ENCODE measurements around the gene IGF2.

The IGF2 gene

DNA sequence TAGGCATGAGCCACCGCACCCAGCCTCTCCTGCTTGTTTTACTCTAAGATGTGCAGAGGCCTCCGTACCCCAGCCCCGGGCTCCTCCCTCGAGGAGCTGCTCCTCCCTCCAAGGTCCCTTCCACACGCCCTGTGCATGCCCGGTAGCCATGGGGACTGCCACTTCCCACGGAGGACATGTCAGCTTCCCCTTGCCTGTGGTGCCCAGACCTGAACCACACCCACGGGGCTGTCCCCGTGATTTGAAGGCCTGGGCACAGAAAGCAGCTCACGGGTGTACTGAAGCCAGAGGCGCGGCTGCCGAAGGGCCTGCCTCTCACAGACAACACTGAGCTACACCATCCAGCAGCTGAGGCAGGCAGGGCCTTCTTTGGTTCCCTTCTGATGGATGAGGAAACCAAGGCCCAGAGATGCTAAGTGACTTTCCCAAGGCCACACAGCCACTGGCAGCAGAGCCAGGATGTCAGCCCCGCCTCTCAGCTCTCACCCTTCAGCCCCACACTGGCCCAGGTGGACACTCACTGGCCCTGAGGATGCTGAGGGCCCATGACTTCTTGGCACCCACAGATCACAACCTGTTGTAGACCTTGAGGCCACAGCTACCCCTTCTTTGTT, 14.5 kb upstream of the IGF2 start:
- no peak for DNase-seq

DNA sequence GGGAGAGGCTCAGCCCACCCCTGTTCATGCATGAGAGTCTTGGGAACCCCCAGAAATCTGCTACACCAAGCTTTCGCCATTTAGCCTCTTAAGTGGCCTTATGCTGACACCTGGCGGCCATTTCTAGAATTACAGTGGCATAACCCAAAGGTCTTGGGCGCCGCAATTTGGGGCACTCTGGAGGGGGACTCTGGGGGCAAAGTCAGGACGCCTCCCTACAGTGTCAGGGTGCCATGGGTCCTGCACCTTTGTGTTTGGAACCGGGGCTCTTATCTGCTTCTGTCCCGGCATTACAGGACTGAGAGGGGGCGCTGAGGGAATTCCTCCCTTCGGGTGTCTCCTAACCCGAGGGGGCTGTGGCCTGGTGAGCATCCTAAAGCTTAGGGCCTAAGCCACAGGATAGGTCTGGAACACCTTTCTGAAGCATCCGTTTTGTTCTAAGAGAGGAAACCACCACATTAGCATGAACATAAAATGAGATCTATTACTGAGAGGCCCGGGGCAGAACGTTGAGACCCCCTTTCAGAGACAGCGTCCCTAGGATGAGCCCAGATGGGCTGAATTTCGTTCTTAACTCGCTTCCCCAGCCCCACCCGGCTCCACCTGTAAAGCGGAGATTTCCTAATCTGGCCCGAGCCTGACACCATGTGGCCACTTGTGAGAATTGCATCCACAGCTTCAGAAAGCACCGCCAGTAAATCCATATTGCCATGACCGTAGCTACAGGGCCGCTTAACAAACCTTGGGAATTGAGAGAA, 12.5 kb upstream of the IGF2 start:
- peak; percentile 82 for DNase-seq

DNA sequence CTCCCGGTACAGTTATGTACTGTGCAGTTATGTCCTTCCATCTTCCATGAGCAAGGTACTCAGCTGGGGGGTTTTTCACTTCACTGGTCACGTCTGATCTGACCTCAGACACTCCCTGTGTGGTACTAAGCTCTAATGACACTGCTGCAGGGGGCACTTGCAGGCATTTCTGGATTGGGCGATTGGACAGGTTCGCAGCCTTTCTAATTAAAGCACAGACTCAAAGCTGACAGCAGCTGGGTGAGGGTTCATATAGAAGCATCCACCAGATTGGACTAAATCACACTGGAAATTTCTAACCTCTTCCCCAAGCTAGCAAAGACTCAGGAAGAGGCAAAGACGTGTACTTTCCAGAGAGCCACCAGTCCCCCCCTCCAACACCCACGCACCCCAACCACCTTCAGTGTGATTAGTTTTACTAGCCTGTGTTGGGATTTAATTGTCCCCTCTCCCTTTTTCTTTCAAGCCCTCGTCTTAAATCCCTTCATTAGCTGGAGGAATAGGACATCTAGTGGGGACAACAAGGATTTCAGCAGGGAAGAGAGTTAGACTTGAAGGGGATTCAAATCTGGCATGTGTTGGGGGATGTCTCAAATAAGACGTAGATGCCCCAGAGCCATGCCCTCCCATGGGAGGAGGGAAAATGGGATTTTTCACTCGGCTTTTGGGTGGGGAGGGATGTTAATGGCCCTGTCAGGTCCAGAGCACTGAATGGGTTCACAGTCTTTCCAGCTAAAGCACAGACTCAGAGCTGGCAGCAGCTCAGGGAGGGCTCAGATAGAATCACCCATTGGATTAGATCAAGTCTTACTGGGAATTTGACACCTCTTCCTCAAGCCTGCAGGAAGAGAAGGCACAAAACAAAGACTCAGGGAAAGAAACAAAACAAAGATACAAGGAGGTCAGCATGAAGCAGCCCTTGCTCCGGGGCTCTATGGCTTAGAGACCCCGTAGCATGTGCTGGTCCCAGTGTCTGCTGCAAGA, 11.0 kb upstream of the IGF2 start:
- DNase-seq: no peak

DNA sequence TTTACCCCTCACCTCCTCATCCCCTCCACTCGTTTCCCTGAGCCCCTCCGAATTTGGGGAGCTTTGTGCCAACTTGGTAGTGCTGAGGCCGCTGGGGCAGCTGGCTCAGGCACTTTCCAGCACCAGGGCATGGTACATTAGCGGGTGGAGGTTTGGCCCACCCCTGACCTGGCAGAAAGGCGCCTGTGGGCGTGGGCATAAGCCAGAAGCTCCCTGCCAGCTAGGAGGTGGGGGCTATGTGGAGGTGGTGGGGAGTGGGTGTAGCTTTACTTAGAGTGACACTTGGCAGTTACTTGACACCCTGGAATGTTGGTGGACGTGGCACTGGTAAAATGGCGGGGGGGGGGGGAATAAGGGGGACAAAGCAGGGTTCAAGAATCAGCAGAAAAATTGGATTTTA, 10.3 kb upstream of the IGF2 start:
- DNase-seq: no peak

DNA sequence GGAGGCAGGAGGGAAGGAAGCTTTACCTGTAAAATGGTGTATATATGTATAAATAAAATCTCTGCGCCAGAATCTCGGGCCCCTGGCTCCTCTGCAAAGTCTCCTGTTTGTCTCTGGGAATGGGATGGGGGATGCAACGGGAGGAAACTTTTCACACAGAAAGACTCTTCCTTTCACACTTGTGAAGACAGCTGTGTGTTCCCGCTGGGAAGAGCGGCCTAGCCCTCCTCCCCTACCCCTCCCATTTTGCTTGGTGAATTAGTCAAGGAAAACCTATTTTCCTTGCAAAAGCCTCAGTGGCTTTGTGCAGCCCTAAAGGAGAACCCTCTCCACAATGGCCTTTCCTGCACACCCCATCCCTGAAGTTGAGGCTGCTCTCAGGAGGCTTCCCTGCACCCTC, 9.4 kb upstream of the IGF2 start:
- no peak for DNase-seq

DNA sequence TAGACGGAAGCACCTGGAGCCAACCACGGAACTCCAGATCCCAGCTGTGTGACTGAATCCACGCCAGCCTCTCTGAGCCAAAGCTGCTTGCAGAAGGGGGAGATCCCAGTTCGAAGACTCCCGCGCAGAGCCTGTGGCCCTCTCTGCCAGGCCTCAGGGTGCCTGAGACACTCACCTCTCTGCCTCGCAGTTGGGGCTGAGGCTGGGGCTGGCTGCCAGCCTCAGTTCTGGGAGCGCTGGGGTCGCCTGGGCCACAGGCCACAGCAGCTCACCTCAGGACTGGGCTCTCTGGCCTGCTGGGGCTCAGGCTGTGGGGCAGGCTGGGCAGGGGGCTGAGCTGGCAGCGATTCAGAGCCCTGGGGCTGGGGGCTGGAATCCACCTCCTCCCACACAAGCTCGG, 8.2 kb upstream of the IGF2 start:
- no peak for DNase-seq

DNA sequence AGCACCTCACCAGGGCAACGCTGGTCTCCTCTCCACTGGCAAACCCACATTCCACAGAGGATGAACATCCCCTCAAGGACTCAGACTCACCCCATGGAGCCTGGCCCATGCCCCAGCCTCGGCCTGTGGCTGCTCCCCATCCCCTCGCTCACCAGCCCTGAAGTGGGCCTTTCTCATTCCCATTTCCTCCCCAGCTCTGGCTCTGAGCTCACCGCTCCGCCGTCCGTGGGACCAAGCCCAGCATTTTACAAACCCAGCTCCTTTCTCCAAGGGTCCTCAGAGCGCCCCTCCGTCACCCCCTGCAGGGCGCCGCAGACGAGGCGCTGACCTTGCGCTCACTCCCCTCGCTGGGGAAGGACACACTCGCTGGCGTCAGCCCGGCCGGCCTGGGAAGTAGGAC, 6.9 kb upstream of the IGF2 start:
- DNase-seq: no peak

DNA sequence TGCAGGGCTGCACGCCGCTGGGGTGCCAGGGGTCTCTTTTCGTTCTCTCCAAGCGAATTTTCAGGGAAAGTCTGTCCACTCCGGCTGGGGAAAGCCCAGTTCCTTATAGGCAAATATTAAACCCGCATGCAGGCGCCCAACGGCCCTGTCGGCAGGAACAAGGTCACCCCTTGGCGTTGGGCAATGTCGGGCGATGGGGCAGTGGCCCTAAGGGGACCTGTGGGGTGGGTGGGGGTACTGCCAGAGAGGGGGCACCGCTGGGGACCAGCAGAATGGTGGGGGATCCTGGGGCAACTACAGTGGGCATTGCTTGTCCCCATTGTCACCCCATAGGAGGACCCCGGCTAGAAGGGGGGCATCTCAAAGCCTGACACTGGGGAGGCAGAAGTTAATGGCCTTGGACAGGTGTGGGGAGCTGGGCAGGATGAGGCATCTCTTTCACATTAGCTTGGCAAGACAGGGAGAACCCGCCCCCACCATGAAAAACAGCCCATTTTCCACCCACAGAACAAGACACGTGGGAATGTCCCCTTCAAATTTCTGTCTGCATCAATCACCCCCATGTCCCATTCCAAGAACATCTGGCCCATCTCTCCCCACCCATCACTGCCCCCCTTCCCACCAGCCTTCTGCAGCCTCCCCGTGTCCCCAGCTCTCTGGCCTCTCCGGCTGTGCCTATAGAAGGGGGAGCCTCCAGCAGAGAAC, 5.5 kb upstream of the IGF2 start:
- no peak for DNase-seq

DNA sequence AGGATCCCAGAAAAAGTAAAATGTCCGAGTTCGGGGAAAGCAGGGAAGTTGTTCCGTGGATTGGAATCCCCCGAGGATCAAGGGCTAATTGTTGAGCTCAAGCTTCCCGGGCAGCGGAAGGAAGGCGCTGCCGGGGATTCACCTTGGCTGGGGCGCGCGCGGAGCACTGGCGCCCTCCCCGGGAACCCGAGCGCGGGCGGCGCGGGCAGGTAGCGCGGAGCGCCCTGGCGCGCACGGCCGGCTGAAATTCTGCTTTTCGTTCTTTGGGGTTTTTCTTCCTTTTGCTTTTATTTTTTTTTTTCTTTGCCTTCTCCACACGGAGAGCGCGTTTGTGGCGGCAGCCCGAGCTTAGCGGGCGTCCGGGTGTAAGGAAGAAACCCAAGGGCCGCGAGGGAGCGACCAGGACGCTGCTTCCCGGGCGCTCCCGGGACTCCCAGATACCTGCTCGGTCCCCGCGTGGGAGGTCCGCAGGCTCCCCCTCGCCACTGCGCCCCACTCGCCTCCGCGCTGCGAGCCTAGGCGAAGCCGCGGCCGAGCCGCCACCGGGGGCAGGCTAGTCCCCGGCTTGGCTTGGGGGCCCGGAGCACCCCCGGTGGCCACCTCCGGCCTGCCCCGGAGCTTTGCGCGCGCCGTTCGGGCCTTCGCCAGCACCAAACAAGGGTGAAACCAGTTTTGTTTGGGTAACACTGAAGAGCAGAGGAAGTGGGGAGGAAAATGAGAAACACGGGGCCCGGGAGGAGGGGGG, 4.8 kb upstream of the IGF2 start:
- no peak for DNase-seq

DNA sequence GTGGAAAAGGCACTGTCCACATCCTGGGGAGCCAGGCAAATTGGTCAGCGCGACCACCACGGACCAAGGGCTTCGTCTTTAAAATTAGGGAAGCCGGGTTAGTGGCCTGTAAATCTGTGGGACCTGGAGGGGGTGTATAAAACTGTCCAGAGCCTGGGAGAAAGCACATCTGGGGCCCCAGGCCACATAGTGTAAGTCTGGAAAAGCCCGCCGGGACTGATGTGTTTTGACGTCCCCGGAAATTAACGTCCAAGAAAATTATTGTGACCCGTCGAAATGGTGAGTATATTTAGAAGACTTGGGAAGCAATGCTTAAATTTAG, 4.2 kb upstream of the IGF2 start:
- DNase-seq: no peak

DNA sequence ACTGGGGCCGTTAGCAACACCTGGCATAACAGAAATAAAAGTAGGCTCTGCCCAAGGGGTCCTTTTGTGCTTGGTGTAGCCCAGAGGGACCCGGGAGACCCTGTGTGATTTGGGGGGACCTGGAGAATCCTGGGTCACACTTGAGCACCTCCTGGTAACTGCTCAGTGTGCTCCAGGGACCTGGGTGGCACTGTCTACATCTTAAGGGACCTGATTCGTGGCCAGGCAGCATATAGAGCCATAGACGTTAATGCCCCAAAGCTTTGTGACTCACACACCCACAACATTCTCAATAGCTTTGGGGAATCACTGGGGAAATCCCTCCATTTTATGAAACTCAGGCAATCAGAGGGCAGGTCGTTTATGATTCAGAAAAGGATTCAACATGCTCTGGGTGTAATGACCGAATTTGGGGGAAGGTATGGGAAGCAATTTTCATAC, 3.6 kb upstream of the IGF2 start:
- no peak for DNase-seq

DNA sequence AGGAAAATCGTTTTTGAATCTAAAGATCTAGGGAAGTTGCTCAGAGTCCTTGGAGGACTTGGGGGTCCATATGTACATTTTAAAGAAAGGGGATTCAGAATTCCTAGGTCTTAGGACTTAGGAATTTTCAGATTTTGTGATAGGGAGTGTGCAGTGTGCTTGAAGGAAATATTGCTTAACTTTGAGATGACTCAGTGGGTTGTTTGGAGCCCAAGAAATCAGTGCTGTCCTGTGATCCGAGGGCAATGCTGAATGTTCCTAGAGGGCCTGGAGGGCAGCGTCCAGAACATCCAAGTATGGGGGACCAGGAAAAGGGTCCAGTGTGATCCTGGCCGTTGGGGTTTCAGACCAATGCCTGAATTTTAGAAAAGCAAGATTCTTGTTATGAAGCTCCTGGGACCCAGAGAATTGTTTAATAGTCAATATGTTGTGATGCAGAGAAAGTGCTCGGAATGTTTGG, 3.1 kb upstream of the IGF2 start:
- DNase-seq: no peak

DNA sequence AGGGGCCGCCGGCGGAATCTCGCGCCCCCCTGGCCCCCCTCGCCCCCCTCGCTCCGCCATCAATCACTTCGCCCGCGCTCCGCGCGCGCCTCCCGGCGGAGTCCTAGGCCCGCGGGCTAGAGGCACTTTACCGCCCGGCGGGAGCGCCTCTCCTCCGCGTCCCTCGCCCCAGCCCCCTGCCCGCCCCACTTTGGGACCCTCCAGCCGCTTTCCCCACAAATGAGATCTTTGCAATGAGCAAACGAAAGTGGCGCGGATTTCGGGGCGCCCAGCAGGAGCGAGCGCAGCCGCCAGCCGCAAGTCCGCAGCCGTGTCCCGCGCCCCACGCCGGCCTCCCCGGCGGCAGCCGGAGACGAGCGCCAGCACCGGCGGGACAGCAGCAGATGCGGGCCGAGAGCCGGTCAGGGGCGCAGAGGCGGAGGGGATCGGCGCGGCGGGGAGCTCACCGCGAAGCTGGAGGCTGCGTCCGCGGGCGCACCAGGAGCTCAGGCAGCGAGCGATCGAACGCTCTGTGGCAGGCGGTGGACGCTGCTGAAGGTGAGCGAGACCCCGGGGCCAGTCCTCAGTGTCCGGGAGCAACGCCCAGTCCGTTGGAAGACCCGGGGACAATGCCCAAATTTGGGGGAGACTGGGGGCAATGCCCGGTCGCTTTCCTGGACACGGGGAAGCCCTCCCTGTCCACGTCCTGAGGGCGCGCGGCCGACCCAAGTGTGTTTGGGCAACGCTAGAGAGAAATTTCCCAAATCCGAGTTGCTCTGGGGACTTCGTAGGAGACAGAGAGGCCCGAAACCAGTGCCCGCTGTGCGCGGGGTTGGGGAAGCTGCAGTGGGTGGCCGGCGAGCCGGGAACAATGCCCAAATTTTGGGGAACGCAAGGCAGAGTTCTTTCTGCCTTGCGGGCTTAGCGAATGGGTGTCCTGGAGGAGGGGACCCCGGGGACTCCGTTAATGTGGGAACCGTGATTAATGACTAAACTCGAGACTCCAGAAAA, 1.5 kb upstream of the IGF2 start:
- DNase-seq: no peak

DNA sequence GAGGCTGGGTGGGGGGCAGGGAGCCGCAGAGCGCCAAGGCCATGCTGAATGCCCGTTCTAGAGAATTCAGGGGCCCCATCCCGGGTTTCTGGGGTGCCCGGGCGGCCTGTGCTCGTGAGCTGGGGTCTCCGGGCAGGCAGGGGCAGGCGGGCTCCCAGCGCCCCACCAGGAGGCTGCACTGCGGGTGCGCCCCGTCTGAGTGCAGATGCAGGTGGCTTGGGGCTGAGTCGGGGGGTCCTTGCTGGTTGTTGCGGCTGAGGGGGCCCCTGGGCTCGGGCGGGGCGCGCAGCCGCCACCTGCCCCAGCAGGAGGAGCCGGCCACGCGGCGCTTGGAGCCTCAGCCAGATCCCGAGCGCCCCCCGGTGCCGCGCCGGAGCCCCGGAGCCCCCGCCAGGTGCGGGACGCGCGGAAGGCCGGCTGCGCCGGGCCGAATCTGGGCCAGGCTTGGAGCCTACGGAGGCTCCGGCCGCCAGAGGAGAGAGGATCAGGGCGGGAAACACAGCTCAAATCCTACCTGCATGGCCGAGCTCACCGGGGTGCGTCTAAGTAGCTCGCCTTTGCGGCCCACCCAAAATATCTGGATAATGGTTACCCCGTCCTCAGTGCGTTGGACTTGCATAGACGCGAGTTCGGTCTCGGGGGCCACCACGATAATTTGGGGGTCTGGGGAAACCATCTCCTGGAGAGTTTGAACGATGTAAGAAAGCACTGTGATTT, 590 bp upstream of the IGF2 start:
- DNase-seq: no peak

DNA sequence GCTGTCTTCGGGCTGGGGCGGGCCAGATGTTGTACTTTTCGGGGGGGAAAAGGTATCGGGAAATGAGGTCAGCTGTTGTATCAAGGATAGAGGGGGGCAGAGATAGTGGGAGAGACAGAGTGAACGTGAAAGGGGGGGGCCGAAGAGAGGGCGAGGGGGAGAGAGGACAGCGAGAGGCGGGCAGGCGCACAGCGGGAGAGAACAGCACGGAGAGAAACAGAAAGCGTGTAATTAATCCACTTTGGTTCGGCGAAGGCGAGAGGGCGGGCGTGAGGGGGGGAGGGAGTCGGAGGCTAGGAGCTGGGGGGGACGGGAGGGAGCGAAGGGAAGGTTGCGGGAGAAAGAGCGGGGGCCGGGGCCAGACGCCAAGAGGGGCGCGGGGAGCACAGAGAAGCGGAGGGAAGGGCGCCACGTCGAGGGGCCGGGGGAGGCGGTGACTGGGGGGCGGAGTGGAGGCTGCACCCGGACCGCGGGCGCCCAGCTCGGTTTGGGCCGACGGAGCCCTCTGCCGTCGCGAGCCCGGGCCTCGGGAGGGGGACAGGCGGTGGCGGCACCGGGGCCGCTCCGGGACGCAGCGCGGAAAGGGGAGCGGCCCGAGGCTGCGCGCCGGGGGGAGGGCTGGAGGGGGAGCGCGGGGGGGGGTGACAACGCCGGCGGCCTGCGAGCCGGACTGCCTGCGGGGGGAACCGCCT, 612 bp downstream of the IGF2 start:
- DNase-seq: no peak

DNA sequence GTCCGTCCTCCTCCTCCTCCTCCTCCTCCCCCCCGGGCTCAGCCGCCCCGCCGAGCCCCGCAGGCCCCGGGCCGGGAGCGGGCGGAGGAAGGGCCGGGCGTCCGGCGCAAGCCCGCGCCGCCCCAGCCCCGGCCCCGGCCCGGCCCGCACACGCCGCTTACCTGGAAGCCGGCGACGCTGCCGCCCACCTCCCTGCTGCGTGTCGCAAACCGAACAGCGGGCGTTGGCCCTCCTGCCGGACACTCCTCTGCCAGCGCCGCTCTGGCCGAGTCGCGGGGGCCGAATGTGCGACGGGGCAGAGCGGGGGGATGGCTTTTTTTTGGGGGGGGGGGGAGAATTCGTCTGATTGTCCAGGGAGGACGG, 1.1 kb downstream of the IGF2 start:
- no peak for DNase-seq

DNA sequence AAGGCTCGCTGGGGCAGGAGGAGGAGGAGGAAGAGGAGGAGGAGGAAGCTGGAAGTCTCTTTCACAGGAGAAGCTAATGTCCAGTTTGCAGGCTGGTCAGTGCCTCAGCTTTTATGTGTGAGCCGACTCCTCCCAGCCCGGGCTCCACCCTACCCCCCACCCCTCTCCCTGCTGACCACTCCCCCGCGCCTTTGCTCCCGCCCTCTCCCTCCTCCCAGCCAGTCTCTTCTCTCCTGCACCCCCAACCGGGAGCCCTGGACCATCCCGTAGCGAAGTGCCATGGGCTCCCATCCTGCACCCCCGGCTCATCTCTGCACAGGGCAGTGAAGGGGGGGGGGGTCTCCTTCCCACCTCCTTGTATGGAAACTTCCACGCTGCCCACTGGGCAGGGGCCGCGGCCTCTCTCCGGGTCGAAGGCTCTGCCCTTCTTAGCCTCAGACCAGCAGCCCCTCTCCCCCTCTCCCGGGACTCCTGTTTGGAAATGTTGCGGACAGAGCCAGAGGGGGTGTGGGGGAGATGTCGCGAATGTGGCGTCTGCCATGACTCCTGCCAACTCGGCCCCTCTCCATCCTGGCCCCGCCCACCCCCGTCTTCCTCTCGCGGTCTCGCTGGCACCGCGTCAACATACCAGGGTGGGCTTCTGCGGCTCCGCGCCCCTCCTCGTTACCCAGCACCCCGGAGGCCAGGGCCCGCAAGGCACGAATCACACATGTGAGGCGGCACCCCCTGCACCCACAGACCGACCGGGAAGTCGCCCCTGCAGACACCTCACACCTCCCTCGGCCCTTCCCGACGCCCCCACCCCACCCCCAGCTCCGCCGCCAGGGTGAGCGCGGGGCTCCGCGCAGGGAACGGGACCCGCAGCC, 1.8 kb downstream of the IGF2 start:
- DNase-seq: no peak

DNA sequence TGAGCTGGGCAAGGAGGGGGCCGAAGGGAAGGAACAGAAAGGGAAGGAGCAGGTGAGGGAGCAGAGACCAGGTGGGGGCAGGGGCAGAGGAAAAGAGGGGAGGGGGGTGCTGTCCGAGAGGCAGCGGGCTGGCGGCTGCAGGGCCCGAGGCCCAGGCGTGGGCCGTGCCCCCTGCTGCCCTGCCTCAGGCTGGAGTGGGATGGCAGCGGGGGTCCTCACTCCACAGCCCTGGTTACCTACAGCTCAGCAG, 2.3 kb downstream of the IGF2 start:
- no peak for DNase-seq

Data from CD4-positive, alpha-beta T cell treated with Interleukin-17A for 1 hour (primary cell).